SKM-1 treated with dmso at 0.1 percent for 144 hours (cell line): ENCODE data around the gene HBEGF.
A peak's percentile ranks its signal among the peaks of the same experiment; 100 is the strongest.

Source experiments
- DNase-seq: peaks from one replicate; lab custom pipeline; 2025; ENCODE audit not compliant: unreplicated experiment; lab: John Stamatoyannopoulos, UW

The HBEGF gene

DNA sequence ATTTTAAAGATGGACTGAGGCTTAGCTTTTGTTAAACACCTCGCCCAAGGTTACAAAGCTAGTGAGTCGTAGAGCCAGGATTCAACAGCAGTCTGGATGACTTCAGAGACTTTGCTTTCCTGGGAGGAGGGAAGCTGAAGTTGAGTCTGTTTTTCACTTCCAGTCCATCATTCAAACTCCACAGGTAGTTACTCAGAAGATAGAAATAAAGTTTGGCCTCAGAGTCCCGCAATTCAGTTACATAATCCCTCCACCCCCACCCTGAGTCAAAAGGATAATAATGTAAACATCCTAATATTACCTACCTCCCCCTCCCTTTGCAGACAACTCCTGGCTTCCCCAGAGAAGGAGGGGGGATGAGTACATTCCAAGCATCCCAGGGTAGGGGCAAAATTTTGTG is 8.1 kb downstream of the HBEGF start:
- DNase-seq, result no peak

DNA sequence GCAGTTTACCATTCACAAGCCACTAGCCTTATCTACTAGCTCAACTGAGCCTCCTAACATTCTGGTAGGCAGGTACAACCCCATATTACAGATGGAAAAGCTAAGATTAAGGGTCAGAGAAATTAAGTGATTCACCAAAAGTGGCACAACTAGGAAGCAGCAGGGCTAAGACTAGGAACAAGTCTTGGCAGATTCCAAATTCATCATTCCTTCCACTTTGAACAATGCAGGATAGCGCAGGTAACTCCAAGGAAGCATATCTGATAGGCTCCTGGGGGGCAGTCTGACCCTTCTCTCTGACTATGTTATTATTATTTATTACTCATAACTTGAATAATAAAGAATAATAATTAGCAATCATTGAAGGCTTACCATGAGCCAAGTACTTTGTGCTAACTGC is 8.5 kb downstream of the HBEGF start:
- DNase-seq, result no peak

DNA sequence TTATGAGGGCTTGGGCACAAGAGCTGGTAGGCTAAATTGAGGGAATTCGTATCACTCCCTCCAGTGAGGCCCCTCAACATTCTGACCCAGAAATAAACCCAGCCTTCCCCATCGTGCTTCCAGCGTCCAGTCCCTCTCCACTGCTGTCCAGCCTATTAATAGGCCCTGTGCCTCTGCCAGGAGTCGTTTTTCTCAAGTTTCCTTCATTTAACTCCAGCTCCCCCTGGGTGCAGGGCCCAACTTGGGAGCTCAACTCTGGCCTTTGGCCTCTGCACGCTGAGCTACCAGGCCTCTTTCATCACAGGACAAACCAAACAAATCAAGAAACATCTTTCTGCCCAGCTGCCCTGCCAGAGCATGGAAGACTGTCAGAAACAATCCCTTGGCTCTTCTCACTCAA is 10.0 kb downstream of the HBEGF start:
- no peak for DNase-seq

DNA sequence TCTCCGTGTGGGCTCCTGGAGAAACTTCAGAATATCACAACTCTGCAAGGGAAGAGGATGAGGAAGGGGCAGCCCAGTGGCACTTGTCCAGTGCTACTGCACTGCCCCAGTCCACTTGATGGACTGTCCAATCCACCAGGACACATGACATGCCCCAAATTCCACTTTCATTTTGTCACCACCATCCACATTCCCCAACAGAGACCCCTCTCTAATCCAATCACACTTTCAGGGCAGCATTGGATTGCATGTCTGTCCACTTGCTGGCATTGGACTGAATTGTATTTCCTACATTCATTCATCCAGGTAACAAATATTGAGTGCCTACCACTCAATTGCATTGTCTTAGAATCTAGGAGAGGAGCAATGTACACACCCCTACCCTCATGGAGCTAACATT is 14.8 kb downstream of the HBEGF start:
- DNase-seq, result no peak

DNA sequence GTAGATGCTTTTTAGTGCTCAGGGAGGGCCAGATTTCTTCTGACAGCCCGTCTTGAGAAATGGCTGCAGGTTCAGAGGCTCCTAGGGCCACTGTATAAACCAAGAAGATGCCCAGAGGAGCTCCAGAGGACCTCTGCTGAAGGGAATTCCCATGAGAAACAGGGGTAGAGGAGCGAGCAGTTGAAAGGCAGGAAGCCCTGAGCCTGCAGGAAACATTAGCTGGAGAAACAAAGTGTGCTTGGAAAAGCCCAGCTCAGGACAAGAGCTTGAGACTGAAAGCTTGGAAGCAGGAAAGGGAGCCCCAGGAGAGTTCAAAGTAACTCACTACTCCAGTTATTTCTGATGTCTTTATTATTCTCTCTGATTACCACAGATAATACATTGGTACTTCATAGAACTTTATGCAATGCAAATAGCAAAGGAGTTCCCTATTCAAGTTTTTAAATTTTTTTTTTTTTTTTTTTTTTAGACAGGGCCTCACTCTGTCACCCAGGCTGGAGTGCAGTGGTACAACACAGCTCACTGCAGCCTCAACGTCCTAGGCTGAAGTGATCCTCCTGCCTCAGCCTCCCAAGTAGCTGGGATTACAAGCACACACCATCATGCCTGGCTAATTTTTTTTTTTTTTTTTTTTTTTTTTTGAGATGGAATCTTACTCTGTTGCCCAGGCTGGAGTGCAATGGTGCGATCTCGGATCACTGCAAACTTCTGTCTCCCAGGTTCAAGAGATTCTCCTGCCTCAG is 16.5 kb downstream of the HBEGF start:
- no peak for DNase-seq

DNA sequence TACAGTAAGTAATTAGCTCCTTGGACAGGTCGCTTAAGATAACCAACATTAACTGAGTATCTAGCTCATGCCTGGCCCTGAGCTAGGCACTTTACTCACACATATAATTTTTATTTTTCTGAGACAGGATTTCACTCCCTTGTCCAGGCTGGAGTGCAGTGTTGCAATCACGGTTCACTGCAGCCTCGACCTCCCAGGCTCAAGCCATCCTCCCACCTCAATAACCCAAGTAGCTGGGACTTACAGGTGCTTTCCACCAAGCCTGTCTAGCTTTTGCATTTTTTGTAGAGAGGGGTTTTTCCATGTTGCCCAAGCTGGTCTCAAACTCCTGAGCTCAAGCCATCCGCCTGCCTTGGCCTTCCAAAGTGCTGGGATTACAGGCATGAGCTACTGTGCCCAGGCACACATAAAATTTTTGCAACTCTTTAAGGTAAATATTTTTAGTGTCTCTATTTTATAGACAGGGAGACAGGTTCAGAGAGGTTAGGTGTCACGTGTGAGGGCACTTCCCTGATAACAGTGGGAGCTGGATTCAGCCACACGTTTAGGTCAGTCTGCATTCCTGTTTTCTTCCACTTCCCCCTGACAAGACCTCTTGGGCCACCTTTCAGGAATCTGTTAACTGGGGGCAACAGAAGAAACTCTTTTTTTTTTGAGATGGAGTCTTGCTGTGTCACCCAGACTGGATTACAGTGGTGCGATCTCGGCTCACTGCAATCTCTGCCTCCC is 18.2 kb downstream of the HBEGF start:
- DNase-seq, result no peak

DNA sequence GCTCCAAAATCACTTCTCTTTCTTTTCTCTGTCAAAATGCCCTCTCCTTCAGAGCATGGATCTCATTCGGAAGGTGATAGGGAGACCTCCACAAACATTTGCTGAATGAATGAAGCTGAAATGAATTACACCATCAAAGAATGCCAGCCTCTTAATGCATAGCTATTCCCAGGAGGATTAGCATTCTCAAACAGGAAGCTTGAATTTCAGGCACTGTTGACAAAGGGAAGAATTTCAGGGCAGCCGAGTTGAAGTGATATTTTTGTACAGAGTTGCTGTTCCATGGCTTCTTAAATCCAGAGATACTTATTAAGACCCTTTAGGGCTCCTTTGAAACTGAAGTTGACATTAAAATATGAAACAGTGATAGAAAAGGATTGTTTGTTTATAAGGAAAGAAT is 18.8 kb downstream of the HBEGF start:
- no peak for DNase-seq

DNA sequence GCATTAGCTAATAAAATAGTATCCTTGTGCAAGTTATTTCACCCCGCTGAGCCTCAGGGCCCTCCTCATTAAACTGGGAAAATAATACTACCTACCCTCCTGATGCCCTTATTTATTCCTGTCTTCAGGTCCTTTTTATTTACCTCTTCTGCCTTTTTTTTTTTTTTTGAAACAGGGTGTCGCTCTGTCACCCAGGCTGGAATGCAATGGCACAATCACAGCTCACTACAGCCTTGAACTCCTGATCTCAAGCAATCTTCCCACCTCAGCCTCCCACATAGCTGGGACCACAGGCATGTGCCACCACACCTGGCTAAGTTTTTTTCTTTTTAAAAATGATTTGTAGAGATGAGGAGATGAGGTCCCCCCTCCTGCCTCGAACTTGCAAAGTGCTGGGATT is 20.9 kb downstream of the HBEGF start:
- DNase-seq, result no peak

DNA sequence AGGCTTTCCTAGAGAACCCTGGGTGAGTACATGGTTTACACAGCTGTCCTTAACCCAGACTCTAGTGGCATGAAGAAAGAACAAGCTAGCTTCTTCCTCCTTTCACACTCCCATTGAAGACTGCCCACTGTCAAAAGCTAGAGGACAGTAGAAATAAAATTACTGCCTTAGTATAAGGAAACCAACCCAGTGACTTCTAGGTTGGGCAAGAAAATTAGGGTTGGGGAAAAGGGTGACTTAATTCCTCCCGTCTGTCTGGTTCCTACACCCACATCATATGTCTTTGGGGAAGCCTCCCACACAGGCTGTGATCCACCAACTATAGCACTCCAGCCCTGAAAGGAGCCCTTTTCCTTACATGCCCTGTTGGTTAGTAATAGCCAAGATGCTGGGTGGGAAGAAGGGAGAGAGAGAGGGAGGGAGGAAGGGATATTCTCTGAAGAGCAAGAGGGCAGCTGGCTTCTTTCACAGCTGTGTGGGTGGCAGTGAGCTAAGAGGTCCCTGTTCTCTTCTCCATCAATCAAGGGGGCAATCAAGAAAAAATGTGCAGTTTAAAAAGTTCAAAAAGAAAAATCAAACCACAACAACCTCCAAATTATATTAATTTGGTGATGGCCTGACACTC is 21.7 kb downstream of the HBEGF start:
- DNase-seq, result peak; percentile 14

DNA sequence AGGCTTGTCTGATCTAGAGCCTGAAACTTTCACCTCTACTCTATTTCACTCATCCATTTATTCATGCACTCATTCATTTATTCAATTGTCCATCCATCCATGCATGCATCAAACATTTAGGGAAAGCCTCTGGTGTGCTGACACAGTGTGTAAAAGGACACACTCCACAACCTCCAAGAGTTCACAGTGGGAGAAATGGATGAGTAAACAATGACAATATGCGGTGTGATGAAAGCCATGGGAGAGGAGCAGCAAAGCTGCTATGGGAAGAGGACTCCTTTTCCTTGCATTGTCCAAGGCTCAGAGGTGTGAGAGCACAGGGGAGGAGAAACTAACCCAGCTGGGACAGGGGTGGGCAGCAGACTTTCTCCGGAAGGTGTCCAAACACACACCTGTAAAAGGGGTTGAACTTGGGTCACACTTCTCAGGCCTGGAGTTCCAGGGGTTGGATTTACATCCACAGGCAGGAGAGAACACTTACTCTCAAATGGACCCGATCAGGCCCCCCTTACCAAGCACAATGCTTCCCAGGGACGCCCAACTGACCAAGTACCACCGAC is 22.3 kb downstream of the HBEGF start:
- no peak for DNase-seq

DNA sequence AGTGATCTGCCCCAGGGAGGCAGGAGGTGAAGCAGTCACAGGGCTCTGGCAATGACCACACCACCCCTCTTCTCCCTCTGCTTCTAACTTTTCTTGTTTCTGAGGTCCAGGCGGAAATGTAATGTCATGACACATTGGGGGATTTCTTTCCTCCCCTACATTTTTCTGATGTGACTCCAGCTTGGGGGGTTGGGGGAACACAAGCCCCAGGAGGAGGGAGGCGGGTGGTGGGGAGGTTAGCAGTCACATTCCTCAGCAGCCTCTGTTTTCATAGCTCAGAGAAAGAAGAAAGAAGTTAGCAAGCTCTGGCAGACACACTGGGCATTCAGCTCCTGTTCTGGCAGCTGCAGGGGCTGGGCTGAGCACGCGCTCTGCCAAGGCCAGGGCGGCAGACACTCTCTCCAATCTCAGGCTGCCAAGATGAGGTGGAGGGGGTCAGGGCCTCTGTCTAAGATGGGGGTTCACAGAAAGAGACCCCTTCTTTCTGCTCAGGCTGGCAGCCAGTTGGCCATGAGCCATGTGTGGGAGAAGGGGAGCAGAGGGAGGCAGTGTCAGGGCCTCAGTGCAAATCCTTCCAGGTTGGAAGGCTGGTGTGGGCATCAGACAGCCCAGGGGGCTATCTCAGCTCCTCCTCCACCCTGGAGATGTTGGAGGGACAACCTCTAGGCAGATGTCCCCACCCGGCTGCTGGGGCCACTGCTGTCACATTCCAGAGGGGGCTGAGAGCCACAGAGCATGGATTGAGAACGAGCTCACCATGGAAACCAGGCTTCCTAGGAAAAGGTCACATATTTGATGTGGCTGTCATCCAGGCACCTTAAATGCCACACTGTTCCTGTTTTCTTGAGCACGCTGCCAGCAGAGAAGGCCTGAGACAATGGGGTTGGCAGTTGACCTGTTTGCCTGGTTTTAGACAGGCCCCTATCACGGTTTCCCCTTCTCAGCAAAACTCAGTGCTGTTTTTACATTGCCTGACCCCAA is 23.4 kb downstream of the HBEGF start:
- no peak for DNase-seq

DNA sequence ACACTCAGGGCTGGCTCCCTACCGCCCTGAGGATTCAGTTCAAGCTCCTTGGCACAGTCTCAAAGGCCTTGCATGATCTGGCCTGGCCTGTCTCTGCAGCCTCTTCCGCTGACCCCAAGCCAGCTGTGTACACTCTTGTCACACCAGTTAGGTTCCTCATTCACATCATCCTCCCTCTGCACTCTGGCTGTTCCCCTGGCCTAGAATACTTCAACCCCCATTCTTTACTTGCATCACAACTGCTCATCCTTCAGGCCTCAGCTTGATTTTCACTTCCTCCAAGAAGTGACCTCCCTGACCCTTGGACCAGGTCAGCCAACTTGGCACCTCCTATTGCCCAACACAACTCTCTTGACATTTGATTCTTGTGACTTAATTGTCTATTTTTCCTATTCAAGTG is 24.6 kb downstream of the HBEGF start:
- peak; percentile 99 for DNase-seq

DNA sequence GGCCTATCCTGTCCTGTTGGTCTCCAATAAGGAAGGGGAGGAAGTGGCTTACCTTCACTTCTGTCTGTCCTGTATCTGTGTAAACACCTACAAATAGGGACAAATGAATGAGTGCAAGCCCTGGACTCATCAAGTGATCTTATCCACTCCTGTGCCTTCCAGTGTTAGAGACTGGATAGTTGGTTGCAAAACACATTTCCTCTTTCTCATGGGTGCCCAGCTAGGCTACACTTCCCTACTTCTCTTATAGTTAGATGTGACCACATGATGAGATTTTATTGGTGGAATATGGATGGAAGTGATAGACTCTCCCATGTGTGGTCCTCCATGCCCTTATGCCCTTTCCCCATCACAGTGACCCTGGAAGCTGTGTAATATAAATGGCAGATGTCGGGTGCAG is 26.6 kb downstream of the HBEGF start:
- DNase-seq, result peak; percentile 90

DNA sequence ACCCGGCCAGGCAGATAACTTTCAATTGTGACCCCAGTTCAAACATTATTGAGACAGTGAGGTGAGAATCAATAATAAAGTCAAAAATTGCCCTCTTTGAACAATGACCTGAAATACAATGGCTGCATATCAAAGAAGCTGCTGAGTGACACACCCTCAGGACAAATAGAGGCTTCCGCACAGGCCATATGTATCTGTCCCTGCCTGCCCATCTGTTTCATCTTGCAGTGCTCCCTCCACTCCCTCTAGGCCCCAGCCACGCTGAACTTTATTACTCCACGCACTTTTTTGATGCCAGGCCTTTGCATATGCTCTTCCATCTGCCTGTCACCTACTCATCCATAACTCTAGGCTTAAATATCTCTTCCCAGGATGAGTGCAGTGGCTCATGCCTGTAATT is 27.6 kb downstream of the HBEGF start:
- no peak for DNase-seq

DNA sequence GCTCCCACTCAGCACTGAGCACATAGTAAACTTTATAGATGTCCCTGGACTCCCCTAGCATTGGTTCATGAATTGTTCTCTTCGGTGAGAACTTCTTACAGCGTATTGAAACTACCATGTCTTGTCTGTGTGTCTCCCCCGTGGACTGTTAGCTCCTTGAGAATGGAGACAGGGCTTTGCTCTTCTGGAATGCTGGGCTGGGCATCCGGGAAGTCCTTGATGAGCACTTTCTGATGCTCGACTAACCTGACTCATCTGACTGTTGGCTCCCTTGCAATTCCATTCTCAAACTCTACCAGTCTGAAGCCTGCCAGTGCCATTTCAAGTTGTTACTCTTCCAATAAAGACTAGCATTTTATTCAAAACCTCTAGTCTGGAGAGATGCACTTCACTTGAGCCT is 28.5 kb downstream of the HBEGF start:
- DNase-seq, result no peak

DNA sequence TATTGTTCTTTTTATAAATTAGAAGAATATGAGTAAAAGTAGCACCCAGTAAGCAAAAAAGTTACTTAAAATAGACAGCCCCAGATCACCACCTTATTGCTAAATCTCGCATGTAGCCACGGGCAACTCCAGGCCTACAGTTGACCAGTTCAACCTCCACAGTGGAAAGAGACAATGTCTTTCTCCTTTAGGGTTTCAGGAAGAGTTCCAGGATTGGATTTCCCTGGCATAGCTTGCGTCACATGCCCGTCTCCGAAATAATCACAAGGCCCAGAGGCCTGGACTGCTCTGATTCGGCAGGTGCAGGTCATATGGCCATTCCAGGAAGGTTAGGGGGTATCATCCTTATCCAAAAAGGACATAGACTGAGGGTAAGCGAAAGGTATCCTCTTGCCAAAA is 33.6 kb downstream of the HBEGF start:
- DNase-seq, result no peak

DNA sequence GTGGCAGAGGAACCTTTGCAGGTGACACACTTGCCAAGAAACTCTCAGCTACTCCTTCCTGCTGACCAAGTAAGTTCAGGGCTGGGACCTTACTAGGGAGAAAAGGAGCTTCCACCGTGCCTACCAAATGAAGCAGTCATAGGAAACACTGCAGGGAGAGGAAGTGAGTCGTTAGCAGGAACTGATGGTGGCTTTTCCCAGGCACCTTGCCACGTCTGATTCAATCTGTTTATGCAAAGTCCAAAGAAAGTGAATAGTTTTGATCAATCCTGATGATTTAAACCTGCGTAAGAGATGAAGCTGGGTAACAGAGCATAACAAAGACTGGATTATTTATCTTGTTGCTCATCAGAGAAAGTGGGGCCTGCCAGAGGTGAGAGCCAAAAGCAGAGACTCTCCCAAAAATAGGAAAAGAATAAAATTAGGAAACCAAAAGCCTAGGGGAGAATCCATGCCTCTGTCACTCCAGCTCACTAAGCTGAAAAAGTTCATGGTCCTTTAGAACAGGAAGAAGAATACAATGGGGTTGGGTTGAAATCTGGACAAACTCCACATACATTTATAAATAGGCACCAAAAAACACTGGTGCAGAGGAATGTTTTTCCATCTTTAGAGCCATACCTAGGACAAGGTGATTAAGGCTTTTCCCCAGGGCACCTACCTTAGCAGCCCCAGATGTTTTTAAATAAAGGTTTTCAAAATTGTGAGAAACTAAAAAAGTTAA is 34.2 kb downstream of the HBEGF start:
- peak; percentile 30 for DNase-seq

DNA sequence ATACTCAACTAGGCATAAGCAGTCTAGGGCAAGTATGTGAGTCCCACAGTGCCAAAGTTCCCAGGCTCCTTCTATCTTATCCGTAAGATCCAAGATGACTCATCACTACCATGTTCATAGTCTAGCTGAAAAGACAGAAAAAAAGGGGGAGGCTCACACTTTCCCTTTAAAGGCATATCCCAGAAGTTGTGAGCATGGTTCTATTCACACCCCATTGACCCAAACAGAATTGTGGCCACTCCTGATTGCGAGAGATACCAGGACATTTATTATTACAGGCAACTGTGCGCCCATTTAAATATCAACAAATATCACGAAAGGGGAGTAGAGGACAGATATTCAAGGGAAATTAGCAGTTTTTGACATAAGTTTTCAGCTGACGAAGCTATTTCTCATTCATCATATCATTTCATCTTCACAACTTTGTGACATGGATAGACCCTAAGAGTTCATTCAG is 35.4 kb downstream of the HBEGF start:
- DNase-seq, result no peak

DNA sequence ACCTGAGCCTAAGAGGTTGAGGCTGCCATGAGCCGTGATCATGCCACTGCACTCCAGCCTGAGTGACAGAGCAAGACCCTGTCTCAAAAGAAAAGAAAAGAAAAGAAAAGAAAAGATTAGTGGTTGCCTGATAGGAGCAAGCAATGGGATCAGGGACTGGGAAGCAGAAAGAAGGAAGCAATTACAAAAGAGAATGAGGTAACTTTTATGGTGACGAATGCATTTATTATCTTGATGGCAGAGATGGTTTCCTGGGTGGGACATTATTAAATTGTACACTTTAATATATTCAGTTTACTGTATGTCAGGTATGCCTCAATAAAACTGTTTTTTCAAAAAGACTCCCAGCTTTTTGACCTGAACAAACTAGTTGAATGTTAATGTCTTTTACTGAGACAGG is 36.0 kb downstream of the HBEGF start:
- no peak for DNase-seq

DNA sequence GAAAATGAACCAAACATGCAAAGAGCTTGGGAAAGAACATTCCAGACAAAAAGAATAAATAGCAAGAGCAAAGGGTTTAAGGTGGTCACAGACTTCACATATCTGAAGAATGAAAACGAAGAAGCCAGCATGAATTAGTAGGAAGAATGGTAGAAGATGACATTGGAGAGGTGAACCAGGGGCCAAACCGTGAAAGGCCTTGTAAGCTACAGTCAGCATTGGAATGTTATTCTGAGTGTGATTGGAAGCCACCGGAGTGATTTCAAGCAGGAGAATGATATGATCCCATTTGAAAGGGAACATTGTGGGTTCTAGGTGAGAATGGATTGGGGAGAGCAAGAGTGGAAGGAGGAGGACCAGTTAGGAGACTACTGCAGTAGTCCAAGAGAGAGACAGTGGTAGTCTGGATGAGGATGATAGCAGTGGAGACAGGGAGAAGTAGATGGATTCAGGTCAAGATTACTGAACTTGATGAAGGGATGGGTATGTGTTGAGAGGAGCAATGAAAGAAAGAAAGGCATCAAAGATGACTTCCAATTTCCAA is 36.6 kb downstream of the HBEGF start:
- no peak for DNase-seq
